Smooth muscle cell (in vitro differentiated cells): ENCODE results near the gene CTDSPL. TPM values are rescaled to one million over a fixed set of nuclear protein-coding genes. Genes with fewer than 3 reads are reported as not detected.

Experiments used
- DNase-seq: peaks from one replicate; lab custom pipeline; 2025; ENCODE audit not compliant: unreplicated experiment; lab: John Stamatoyannopoulos, UW
- H2AFZ ChIP-seq: fragments of 200-600 bp; sonication (generic); 2 replicates; pipeline ENCODE4 v1.6.0; 2016; ENCODE audit warnings: antibody characterized with exemption, low read depth, mild to moderate bottlenecking
- H3F3A ChIP-seq: fragments of 200-600 bp; sonication (generic); 2 replicates; pipeline ENCODE4 v1.6.0; 2017; ENCODE audit warnings: antibody characterized with exemption, low read depth
- H3K27ac ChIP-seq: fragments of 200-600 bp; sonication (generic); 2 replicates; pipeline ENCODE4 v1.5.1; 2016; ENCODE audit warnings: low read depth, mild to moderate bottlenecking
- H3K27me3 ChIP-seq: fragments of 200-600 bp; sonication (generic); 2 replicates; pipeline ENCODE4 v1.6.1; 2016; ENCODE audit warnings: low read depth, mild to moderate bottlenecking
- H3K36me3 ChIP-seq: fragments of 200-600 bp; sonication (generic); 2 replicates; pipeline ENCODE4 v1.5.1; 2016; ENCODE audit warnings: low read depth
- H3K4me1 ChIP-seq: fragments of 200-600 bp; sonication (generic); 2 replicates; pipeline ENCODE4 v1.5.1; 2016; ENCODE audit warnings: low read depth
- H3K4me2 ChIP-seq: fragments of 200-600 bp; sonication (generic); 2 replicates; pipeline ENCODE4 v1.6.0; 2016; ENCODE audit warnings: mild to moderate bottlenecking
- H3K4me3 ChIP-seq: fragments of 200-600 bp; sonication (generic); 2 replicates; pipeline ENCODE4 v1.5.1; 2016; ENCODE audit warnings: mild to moderate bottlenecking
- H3K79me2 ChIP-seq: fragments of 200-600 bp; sonication (generic); 2 replicates; pipeline ENCODE4 v1.6.0; 2016; ENCODE audit warnings: low read depth, mild to moderate bottlenecking
- H3K9ac ChIP-seq: fragments of 200-600 bp; sonication (generic); 2 replicates; pipeline ENCODE4 v1.6.0; 2016; ENCODE audit warnings: low read depth
- H3K9me3 ChIP-seq: fragments of 200-600 bp; sonication (generic); replicated peaks from 2 replicates; pipeline ENCODE4 v1.5.1; 2016; ENCODE audit warnings: low read depth
- H4K20me1 ChIP-seq: fragments of 200-600 bp; sonication (generic); 2 replicates; pipeline ENCODE4 v1.6.0; 2016; ENCODE audit warnings: low read depth
- WGBS: methylation state at CpG from one replicate; pipeline ENCODE4 v1.1.7; 2016; ENCODE audit warnings: low lambda C conversion rate; 5-methylcytosine and 5-hydroxymethylcytosine counted together
- polyA plus RNA-seq: library from polyadenylated mRNA; unstranded; fragments of >200 nt; fragmentation: Nextera tagmentation; extraction: Ambion mirVana; gene quantifications from 2 replicates; pipeline ENCODE4 v1.2.1, GENCODE V29; 2016
- total RNA-seq: library from RNA; depleted of rRNA; stranded (reverse); fragments of >200 nt; gene quantifications from 2 replicates; pipeline ENCODE4 v1.2.3, GENCODE V29; 2014
- TF ChIP-seq, protein P1 (sequence below): fragments of 200-600 bp; sonication (generic); IDR thresholded peaks from 2 replicates; pipeline ENCODE4 v1.5.1; 2017; ENCODE audit warnings: borderline replicate concordance, mild to moderate bottlenecking, antibody characterized with exemption; ENCODE audit not compliant: insufficient read depth, poor library complexity, severe bottlenecking

CTDSPL gene
- total and polyA plus RNA-seq, 2 experiments from 2014 or later, result 31.3 to 34.3 TPM

DNA sequence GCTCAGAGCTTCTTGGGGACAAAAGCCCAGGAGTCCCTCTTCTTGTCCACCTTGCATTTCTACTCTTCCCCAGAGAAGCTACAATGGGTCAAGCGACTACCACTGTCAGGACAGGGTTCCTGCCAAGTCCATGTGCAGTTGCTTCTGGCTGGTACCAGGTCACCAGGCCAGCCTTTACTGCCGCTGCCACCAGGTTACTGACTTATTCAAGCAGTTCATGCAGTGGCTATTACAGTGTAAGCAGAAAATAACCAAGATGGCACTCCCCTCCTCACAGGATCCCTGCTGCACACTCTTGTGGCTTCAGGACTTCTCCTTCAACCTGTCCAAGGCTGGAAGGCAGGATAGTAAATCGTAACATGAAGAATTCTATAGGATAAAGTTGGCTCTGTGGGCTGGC is 42.1 kb downstream of the CTDSPL start:
- WGBS, result 97% methylated on average over 3 of the region's 3 CpGs
- DNase-seq, result no peak
- H3K4me3 ChIP-seq, result no peak overlapping the region
- no peak overlapping the region for H3K4me2 ChIP-seq
- H2AFZ ChIP-seq, result no peak overlapping the region
- H3F3A ChIP-seq, result peaks cover 5% of the 10 kb centered on the region
- peaks cover 22% of the 10 kb centered on the region for H3K79me2 ChIP-seq
- peak overlapping the region; percentile 80 for H3K27ac ChIP-seq
- no peak overlapping the region for H3K9ac ChIP-seq
- peaks cover 24% of the 10 kb centered on the region for H4K20me1 ChIP-seq
- peaks cover 34% of the 10 kb centered on the region for H3K4me1 ChIP-seq
- TF ChIP-seq, protein P1, sequence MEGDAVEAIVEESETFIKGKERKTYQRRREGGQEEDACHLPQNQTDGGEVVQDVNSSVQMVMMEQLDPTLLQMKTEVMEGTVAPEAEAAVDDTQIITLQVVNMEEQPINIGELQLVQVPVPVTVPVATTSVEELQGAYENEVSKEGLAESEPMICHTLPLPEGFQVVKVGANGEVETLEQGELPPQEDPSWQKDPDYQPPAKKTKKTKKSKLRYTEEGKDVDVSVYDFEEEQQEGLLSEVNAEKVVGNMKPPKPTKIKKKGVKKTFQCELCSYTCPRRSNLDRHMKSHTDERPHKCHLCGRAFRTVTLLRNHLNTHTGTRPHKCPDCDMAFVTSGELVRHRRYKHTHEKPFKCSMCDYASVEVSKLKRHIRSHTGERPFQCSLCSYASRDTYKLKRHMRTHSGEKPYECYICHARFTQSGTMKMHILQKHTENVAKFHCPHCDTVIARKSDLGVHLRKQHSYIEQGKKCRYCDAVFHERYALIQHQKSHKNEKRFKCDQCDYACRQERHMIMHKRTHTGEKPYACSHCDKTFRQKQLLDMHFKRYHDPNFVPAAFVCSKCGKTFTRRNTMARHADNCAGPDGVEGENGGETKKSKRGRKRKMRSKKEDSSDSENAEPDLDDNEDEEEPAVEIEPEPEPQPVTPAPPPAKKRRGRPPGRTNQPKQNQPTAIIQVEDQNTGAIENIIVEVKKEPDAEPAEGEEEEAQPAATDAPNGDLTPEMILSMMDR, result no peak
- no peaks in the 10 kb centered on the region for H3K36me3 ChIP-seq
- H3K27me3 ChIP-seq, result no peaks in the 10 kb centered on the region
- H3K9me3 ChIP-seq, result no peaks in the 10 kb centered on the region

DNA sequence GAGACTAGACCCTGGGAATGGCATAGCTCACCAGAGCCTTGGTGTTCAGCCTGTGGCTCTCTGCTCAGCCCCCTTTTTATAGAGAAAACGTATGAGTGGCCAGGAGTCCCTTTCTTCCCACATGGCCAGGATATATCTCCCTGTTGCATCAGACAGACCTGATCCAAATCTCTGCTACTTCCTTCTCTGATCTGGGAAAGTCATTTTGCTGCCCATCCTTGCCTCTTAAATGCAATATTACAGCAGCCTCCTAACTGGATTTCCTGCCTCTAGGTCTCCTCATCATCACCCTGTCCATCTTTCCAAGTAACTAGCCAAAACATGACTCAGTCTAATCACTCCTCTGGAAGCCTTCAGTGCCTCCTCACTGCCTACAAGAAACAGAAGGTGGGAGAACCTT is 42.9 kb downstream of the CTDSPL start:
- H3K9me3 ChIP-seq, result no peaks in the 10 kb centered on the region
- peaks cover 5% of the 10 kb centered on the region for H3F3A ChIP-seq
- WGBS, result 7% methylated on average over 1 of the region's 1 CpG
- peaks cover 27% of the 10 kb centered on the region for H4K20me1 ChIP-seq
- H3K4me3 ChIP-seq, result no peak overlapping the region
- no peaks in the 10 kb centered on the region for H3K36me3 ChIP-seq
- H3K4me2 ChIP-seq, result peak overlapping the region; percentile 61
- no peaks in the 10 kb centered on the region for H3K27me3 ChIP-seq
- H3K9ac ChIP-seq, result no peak overlapping the region
- peaks cover 34% of the 10 kb centered on the region for H3K4me1 ChIP-seq
- TF ChIP-seq, protein P1, result no peak
- peak overlapping the region; percentile 80 for H3K27ac ChIP-seq
- DNase-seq, result no peak
- H3K79me2 ChIP-seq, result peaks cover 30% of the 10 kb centered on the region
- no peak overlapping the region for H2AFZ ChIP-seq

DNA sequence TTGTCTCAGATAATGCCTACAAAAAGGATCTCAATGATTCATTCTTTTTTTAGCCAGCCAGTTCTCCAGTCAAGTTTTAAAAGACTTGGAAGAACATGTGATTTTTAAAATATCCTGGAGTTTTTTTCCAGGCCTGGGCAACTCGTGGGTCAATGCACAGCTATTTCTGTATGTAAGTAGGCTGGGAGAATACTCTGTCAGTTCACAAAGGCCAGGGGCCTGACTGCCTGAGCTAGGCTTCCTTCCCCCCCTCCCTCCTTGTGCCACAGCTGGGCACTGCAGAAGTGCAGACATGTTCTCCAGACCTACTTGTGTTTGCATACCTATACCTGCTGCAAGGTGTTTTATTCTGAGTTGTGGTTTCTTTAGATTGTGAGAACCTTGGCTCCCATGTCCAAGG is 43.7 kb downstream of the CTDSPL start:
- Histone ChIP-seq H4K20me1 (peaks cover 27% of the 10 kb centered on the region), H3K4me3 (no peak overlapping the region), H3K4me1 (peaks cover 34% of the 10 kb centered on the region), H3K79me2 (peaks cover 35% of the 10 kb centered on the region), H3K4me2 (peak overlapping the region; percentile 61), H3F3A (peaks cover 5% of the 10 kb centered on the region), H2AFZ (no peak overlapping the region), H3K9me3 (no peaks in the 10 kb centered on the region), H3K27ac (peak overlapping the region; percentile 80), H3K27me3 (no peaks in the 10 kb centered on the region), H3K36me3 (no peaks in the 10 kb centered on the region), H3K9ac (no peak overlapping the region)
- DNase-seq, result no peak
- WGBS, result 17% methylated on average over 1 of the region's 1 CpG
- TF ChIP-seq, protein P1, result no peak

DNA sequence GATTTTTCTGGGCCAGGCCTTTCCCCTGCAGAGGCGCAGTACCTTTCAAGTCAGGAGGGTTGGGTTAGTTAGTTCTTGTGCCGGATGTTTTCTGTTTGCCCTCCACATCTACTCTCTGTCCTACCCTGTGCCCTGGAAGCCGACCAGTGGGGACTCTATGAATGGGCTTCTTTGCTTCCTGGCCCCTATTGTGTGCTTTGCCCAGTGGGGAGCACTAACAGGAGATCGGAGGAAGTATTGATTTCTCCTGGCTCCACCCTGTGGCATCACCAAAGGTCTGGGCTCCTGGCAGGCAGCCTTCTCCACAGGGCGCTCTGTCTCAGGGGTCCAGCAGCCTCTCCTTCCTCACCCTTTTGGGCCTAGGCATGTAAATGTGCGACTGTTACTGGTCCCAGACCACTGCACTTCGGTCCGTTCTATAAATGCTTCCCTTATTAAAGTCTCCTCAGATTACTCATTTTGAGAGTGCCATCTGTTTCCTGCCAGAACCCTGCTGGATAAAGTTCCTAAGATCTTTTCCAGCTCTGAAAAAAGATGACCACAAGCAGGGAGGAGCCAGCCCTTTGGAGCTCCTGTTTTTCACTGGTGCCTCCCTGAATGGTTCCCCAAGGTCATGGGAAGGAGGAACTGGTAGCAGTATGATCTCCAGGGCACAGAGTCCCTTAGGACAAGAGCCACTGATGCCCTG is 44.5 kb downstream of the CTDSPL start:
- 64% methylated on average over 8 of the region's 8 CpGs for WGBS
- peaks cover 27% of the 10 kb centered on the region for H4K20me1 ChIP-seq
- peak overlapping the region; percentile 61 for H3K4me2 ChIP-seq
- H3K4me3 ChIP-seq, result no peak overlapping the region
- no peak for DNase-seq
- H3K4me1 ChIP-seq, result peaks cover 34% of the 10 kb centered on the region
- H3K36me3 ChIP-seq, result no peaks in the 10 kb centered on the region
- H3K27ac ChIP-seq, result peak overlapping the region; percentile 80
- no peaks in the 10 kb centered on the region for H3K27me3 ChIP-seq
- TF ChIP-seq, protein P1, result no peak
- H3K9ac ChIP-seq, result peak overlapping the region; percentile 13
- no peaks in the 10 kb centered on the region for H3K9me3 ChIP-seq
- peaks cover 35% of the 10 kb centered on the region for H3K79me2 ChIP-seq
- H2AFZ ChIP-seq, result no peak overlapping the region
- H3F3A ChIP-seq, result peaks cover 5% of the 10 kb centered on the region
